ENCODE data around the gene YDJC. TPM values are rescaled to one million over a fixed set of nuclear protein-coding genes. Genes with fewer than 3 reads are reported as not detected.
A peak's percentile ranks its signal among the peaks of the same experiment; 100 is the strongest.

YDJC gene
- total and polyA plus RNA-seq, 2 of the 13 experiments (the other 11 are each of a cell fraction or from before 2014, with no cell fraction given) = 15.3 to 32.0 TPM

GRCh38 chr22:21657360-21658032 lies 27.7 kb upstream of the YDJC start (continued):
- TF ChIP-seq BCLAF1 (IDR thresholded peaks at IDR 0.05) (no peak), ZNF547 (CRISPR knock-in tag; IDR thresholded peaks at IDR 0.05) (peak; percentile 59; the same call in 1 of the 2 replicates), KMT2B (CRISPR knock-in tag; IDR thresholded peaks at IDR 0.05) (peak; percentile 31; the same call in 1 of the 2 replicates), SPEN (CRISPR knock-in tag; IDR thresholded peaks at IDR 0.05; ENCODE audit: low read depth) (peak; percentile 18; the same call in 1 of the 2 replicates), SP5 (CRISPR knock-in tag; IDR thresholded peaks at IDR 0.05; ENCODE audit: borderline replicate concordance, low read depth) (peak; percentile 64; the same call in 1 of the 2 replicates), ZNF138 (CRISPR knock-in tag; IDR thresholded peaks at IDR 0.05; ENCODE audit: low read depth) (no peak), AKAP8 (CRISPR knock-in tag; IDR thresholded peaks at IDR 0.05) (peak; percentile 95), ZNF558 (CRISPR knock-in tag; IDR thresholded peaks at IDR 0.05; ENCODE audit: borderline replicate concordance) (0 out of 2 replicates have a peak, but pooled peaks have one; percentile 51), EHMT2 (IDR thresholded peaks at IDR 0.05; ENCODE audit: borderline replicate concordance, low read depth, low read length) (no peak), ZNF235 (CRISPR knock-in tag; IDR thresholded peaks at IDR 0.05; ENCODE audit: borderline replicate concordance) (no peak), SIN3B (IDR thresholded peaks at IDR 0.05; ENCODE audit: low read length) (no peak), ELK4 (CRISPR knock-in tag; IDR thresholded peaks at IDR 0.05; ENCODE audit: borderline replicate concordance) (no peak), PHB2 (IDR thresholded peaks at IDR 0.05; ENCODE audit: partially characterized antibody) (no peak), NBN (conservative IDR thresholded peaks at IDR 0.05) (no peak), CBX5 (CRISPR knock-in tag; IDR thresholded peaks at IDR 0.05; ENCODE audit: borderline replicate concordance) (no peak), ZNF564 (CRISPR knock-in tag; IDR thresholded peaks at IDR 0.05) (peak; percentile 9; the same call in 1 of the 2 replicates), ZNF331 (CRISPR knock-in tag; IDR thresholded peaks at IDR 0.05) (no peak; the same call in 1 of the 2 replicates), HOXA9 (CRISPR knock-in tag; IDR thresholded peaks at IDR 0.05; ENCODE audit: borderline replicate concordance) (no peak), ZNF18 (CRISPR knock-in tag; IDR thresholded peaks at IDR 0.05; ENCODE audit: insufficient replicate concordance) (no peak), MIER3 (CRISPR knock-in tag; IDR thresholded peaks at IDR 0.05; ENCODE audit: borderline replicate concordance) (no peak), REPIN1 (CRISPR knock-in tag; IDR thresholded peaks at IDR 0.05; ENCODE audit: borderline replicate concordance, low read depth) (no peak), MXI1 (IDR thresholded peaks at IDR 0.05; ENCODE audit: borderline replicate concordance, low read depth, low read length) (peak; percentile 29; the same call in 1 of the 3 replicates), ZBTB7A (CRISPR knock-in tag; IDR thresholded peaks at IDR 0.05) (peak; percentile 49; the same call in 1 of the 2 replicates), ZSCAN31 (CRISPR knock-in tag; IDR thresholded peaks at IDR 0.05; ENCODE audit: low read depth) (peak; percentile 89), HNRNPK (IDR thresholded peaks at IDR 0.05; ENCODE audit: low read depth, low read length, poor library complexity, severe bottlenecking) (peak; percentile 57), HCFC1 (IDR thresholded peaks at IDR 0.05; ENCODE audit: low read depth, low read length) (no peak)
